IPS-20b (cell line): ENCODE data around the gene HGF.

Experiments used
- H3K27ac ChIP-seq: one replicate; pipeline ENCODE4 v1.5.1; 2013; ENCODE audit warnings: low read length
- H3K27me3 ChIP-seq: 2 replicates; pipeline ENCODE4 v1.6.1; 2013; ENCODE audit warnings: mild to moderate bottlenecking, low read length, inconsistent platforms; ENCODE audit not compliant: insufficient read depth
- H3K36me3 ChIP-seq: 2 replicates; pipeline ENCODE4 v1.6.1; 2013; ENCODE audit warnings: low read depth, mild to moderate bottlenecking, inconsistent platforms, low read length, moderate library complexity; ENCODE audit not compliant: insufficient read depth
- H3K4me1 ChIP-seq: 2 replicates; pipeline ENCODE4 v1.6.1; 2013; ENCODE audit warnings: mild to moderate bottlenecking, control low read depth, inconsistent platforms, low read length, moderate library complexity; ENCODE audit not compliant: insufficient read depth
- H3K4me3 ChIP-seq: 2 replicates; pipeline ENCODE4 v1.5.1; 2013; ENCODE audit warnings: mild to moderate bottlenecking, low read length, inconsistent platforms
- H3K9ac ChIP-seq: 2 replicates; pipeline ENCODE4 v1.6.1; 2013; ENCODE audit warnings: low read depth, mild to moderate bottlenecking, inconsistent platforms, low read length, moderate library complexity
- H3K9me3 ChIP-seq: 2 replicates; pipeline ENCODE4 v1.6.1; 2013; ENCODE audit warnings: mild to moderate bottlenecking, low read depth, low read length, inconsistent platforms; ENCODE audit not compliant: insufficient read depth

The HGF gene

GRCh38 chr7:81790686-81791085, 20.8 kb upstream of the HGF start:
- H3K9ac ChIP-seq, result no peak overlapping the region
- peaks cover 7% of the 10 kb centered on the region; the same call in 1 of the 2 replicates for H3K4me1 ChIP-seq
- H3K9me3 ChIP-seq, result no peaks in the 10 kb centered on the region
- no peaks in the 10 kb centered on the region for H3K27me3 ChIP-seq
- no peaks in the 10 kb centered on the region for H3K36me3 ChIP-seq
- no peak overlapping the region for H3K27ac ChIP-seq
- no peak overlapping the region for H3K4me3 ChIP-seq

- Histone ChIP-seq H3K4me3 (no peak overlapping the region), H3K4me1 (peaks cover 7% of the 10 kb centered on the region; the same call in 1 of the 2 replicates), H3K9ac (no peak overlapping the region)
These were observed 20.3 kb upstream of the HGF start for GRCh38 chr7:81790120-81790500.

GRCh38 chr7:81789406-81790119, 19.7 kb upstream of the HGF start:
- Histone ChIP-seq H3K4me1 (peaks cover 7% of the 10 kb centered on the region; the same call in 1 of the 2 replicates), H3K36me3 (no peaks in the 10 kb centered on the region)

More at GRCh38 chr7:81790120-81790500, 20.3 kb upstream of the HGF start:
- H3K27ac ChIP-seq, result no peak overlapping the region
- H3K36me3 ChIP-seq, result no peaks in the 10 kb centered on the region
- no peaks in the 10 kb centered on the region for H3K9me3 ChIP-seq
- no peaks in the 10 kb centered on the region for H3K27me3 ChIP-seq

GRCh38 chr7:81788246-81788645, 18.4 kb upstream of the HGF start:
- H3K9ac ChIP-seq, result no peak overlapping the region
- no peaks in the 10 kb centered on the region for H3K36me3 ChIP-seq
- H3K9me3 ChIP-seq, result no peaks in the 10 kb centered on the region
- no peak overlapping the region for H3K4me3 ChIP-seq
- no peak overlapping the region for H3K27ac ChIP-seq
- no peaks in the 10 kb centered on the region for H3K27me3 ChIP-seq
- H3K4me1 ChIP-seq, result peaks cover 7% of the 10 kb centered on the region; the same call in 1 of the 2 replicates

More at GRCh38 chr7:81789406-81790119, 19.7 kb upstream of the HGF start:
- Histone ChIP-seq H3K27ac (no peak overlapping the region), H3K9me3 (no peaks in the 10 kb centered on the region), H3K4me3 (no peak overlapping the region), H3K27me3 (no peaks in the 10 kb centered on the region), H3K9ac (no peak overlapping the region)

- Histone ChIP-seq H3K4me1 (no peaks in the 10 kb centered on the region), H3K9me3 (no peaks in the 10 kb centered on the region), H3K9ac (no peak overlapping the region), H3K36me3 (no peaks in the 10 kb centered on the region), H3K27me3 (no peaks in the 10 kb centered on the region), H3K27ac (no peak overlapping the region), H3K4me3 (no peak overlapping the region)
These were observed 14.0 kb upstream of the HGF start for GRCh38 chr7:81783818-81784217.

- Histone ChIP-seq H3K4me1 (no peaks in the 10 kb centered on the region), H3K27ac (no peak overlapping the region), H3K27me3 (no peaks in the 10 kb centered on the region), H3K36me3 (no peaks in the 10 kb centered on the region), H3K9ac (no peak overlapping the region), H3K4me3 (no peak overlapping the region), H3K9me3 (no peaks in the 10 kb centered on the region)
These were observed 11.3 kb upstream of the HGF start for GRCh38 chr7:81780914-81781693.

GRCh38 chr7:81779706-81780105, 9.9 kb upstream of the HGF start:
- Histone ChIP-seq H3K27me3 (no peaks in the 10 kb centered on the region), H3K4me1 (no peaks in the 10 kb centered on the region), H3K9ac (no peak overlapping the region), H3K27ac (no peak overlapping the region), H3K4me3 (no peak overlapping the region), H3K36me3 (no peaks in the 10 kb centered on the region), H3K9me3 (no peaks in the 10 kb centered on the region)

GRCh38 chr7:81777697-81778096, 7.8 kb upstream of the HGF start:
- no peak overlapping the region for H3K27ac ChIP-seq
- H3K4me3 ChIP-seq, result no peak overlapping the region
- no peak overlapping the region for H3K9ac ChIP-seq

GRCh38 chr7:81776948-81777630, 7.2 kb upstream of the HGF start:
- H3K36me3 ChIP-seq, result no peaks in the 10 kb centered on the region
- H3K27me3 ChIP-seq, result no peaks in the 10 kb centered on the region
- H3K9ac ChIP-seq, result no peak overlapping the region
- H3K9me3 ChIP-seq, result no peaks in the 10 kb centered on the region
- no peak overlapping the region for H3K4me3 ChIP-seq
- no peak overlapping the region for H3K27ac ChIP-seq
- H3K4me1 ChIP-seq, result no peaks in the 10 kb centered on the region

More at GRCh38 chr7:81777697-81778096, 7.8 kb upstream of the HGF start:
- Histone ChIP-seq H3K9me3 (no peaks in the 10 kb centered on the region), H3K27me3 (no peaks in the 10 kb centered on the region), H3K36me3 (no peaks in the 10 kb centered on the region), H3K4me1 (no peaks in the 10 kb centered on the region)

- H3K4me1 ChIP-seq, result no peaks in the 10 kb centered on the region
- H3K36me3 ChIP-seq, result no peaks in the 10 kb centered on the region
- H3K27me3 ChIP-seq, result no peaks in the 10 kb centered on the region
- H3K9me3 ChIP-seq, result no peaks in the 10 kb centered on the region
- no peak overlapping the region for H3K27ac ChIP-seq
- H3K4me3 ChIP-seq, result no peak overlapping the region
- H3K9ac ChIP-seq, result no peak overlapping the region
These were observed 6.3 kb upstream of the HGF start for GRCh38 chr7:81776161-81776560.

GRCh38 chr7:81775560-81775959, 5.7 kb upstream of the HGF start:
- no peak overlapping the region for H3K4me3 ChIP-seq
- no peaks in the 10 kb centered on the region for H3K36me3 ChIP-seq
- no peak overlapping the region for H3K27ac ChIP-seq
- no peak overlapping the region for H3K9ac ChIP-seq
- H3K9me3 ChIP-seq, result no peaks in the 10 kb centered on the region
- no peaks in the 10 kb centered on the region for H3K27me3 ChIP-seq
- H3K4me1 ChIP-seq, result no peaks in the 10 kb centered on the region
